Stimulated activated naive CD8-positive, alpha-beta T cell treated with anti-CD3 and anti-CD28 coated beads, Interleukin-15, Interleukin-2, amounts not matched to agents 100 U/mL and 50 U/mL, for 24 hours (primary cell): ENCODE data around the gene CCDC169.
"Not testable (repeated sequence)": the region's sequence is repeated elsewhere in the genome, so short reads cannot be mapped to it uniquely, and the experiment has no call there.

ENCODE experiments used
- ATAC-seq: fragments of 150-1000 bp; cut with Tn5 transposase; one replicate; pipeline ENCODE4 v1.10.0; 2021
- DNase-seq: peaks from one replicate; pipeline ENCODE4 v3.0.0; 2021

CCDC169 gene

GRCh38 chr13:36297366-36298338 lies at the start of gene CCDC169:
TSS of gene CCDC169 (minus strand) at chr13:36297814. CDS start at chr13:36297719, 95 bp downstream.
- DNase-seq: peak; percentile 71
- peak; percentile 80 for ATAC-seq

DNA sequence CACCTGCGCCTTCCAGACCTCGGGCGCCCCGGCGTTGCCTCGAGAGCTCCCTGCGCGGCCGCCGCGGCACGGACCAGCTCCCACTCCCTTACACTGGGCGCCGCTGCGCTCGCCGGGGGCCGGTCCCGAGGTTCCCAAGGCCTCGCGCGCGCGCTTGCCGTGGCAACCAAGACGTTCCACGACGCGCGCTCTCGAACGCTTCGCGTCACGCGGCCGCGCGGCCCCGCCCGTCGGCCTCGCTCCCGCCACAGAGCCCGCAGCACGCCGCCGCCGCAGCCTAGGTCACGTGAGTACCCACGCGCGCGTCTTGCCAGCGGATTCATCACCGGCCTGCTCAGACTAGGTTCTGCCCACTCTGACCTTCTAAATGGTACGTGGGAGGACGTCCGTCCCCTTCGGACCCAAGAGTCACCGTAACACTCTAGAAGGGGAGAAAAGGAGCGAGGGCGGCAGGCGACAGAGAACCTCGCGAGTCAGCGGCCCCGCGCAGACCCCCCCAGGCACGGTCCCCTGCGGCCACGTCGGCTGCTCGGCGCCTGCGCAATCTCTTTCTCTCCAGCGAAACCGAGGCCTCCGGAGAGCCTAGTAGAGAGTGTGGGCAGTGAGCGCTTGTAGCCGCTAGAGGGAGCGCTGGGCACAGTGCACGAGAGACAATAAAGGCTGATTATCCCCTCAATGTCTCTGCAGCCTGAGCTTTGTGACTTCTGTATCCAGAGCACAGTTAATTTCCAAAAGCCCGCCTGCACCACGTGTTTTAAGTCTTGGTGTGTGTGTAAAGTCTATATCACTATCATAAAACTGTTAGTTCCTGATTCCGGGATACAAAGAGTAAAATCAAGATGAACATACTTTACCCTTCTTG lies 48.8 kb upstream of the CCDC169 start, which contains the start of gene SPART:
TSS of gene SPART (minus strand) at position 173 of the 862 bp plus-strand sequence. CDS start 10,564 bp downstream, outside the sequence.
- ATAC-seq (peak; percentile 95), DNase-seq (peak; percentile 88)

- ATAC-seq (no peak), DNase-seq (peak; percentile 46)
Measured at GRCh38 chr13:36345438-36346221, 48.0 kb upstream of the CCDC169 start.

DNA sequence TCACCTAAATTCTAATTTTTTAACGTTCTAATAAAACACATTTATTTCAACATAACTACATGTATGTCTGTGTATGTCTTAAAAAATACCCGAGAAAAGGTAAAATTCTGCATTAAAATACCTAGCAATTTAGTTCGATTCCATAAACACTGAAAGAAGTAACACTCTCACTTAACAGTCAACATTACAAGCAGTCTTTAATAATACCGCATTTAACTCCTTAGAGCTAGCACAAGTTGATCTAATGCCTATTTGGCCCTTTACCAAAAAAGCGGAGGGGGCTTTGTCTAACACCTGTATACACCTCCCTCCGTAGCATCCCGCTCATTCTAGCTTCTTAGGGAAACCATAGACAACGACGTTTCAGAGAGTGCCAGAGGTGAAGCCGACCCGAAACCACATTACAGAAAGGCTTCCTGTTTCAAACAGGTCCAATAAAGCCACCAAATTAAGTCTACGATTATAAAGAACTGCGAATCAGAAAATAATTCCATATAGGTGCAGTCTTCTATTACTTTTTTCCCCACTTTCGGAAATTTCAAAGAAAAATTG lies 47.3 kb upstream of the CCDC169 start:
- DNase-seq (peak; percentile 12), ATAC-seq (no peak)

DNA sequence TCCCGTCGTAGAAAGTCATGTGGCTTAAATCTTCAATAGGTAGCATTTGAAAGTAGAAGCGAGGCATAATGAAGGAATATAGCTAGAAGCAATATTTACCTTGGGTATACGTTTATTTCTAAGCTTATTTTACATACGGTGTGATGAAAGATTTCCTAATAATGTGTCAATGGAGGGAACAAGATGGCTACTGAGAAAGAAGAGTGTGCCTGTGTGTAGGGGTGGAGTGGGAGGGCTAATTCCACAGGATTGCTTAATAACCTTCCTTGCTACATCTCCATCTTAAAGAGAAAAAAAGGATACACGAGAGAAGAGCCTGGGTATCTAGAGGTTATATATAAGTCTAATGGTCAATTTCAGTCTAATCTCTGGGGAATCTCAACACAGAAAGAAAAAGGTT lies 46.6 kb upstream of the CCDC169 start:
- ATAC-seq: no peak
- no peak for DNase-seq

DNA sequence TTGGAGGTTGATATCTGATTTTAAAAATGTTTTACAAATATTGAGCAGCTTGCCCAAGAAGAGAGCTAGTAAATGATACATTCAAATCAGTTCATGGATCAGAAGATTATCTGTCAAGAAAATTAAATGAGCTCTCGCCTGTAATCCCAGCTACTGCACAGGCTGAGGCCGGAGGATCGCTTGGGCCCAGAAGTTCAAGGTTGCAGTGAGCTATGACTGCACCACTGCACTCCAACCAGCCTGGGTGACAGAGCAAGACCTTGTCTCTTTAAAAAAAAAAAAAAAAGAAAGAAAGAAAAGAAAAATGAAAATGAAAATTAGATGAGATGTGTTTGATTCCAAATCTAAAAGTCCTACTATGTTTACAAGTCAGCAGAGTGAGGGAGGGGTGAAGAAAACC lies 46.2 kb upstream of the CCDC169 start:
- no peak for ATAC-seq

GRCh38 chr13:36342715-36343114 lies 45.1 kb upstream of the CCDC169 start:
- no peak for ATAC-seq
- no peak for DNase-seq

More for the DNA sequence above, 46.2 kb upstream of the CCDC169 start:
- DNase-seq: no peak

- no peak for DNase-seq
- no peak for ATAC-seq
Measured at GRCh38 chr13:36341718-36342117, 44.1 kb upstream of the CCDC169 start.

DNA sequence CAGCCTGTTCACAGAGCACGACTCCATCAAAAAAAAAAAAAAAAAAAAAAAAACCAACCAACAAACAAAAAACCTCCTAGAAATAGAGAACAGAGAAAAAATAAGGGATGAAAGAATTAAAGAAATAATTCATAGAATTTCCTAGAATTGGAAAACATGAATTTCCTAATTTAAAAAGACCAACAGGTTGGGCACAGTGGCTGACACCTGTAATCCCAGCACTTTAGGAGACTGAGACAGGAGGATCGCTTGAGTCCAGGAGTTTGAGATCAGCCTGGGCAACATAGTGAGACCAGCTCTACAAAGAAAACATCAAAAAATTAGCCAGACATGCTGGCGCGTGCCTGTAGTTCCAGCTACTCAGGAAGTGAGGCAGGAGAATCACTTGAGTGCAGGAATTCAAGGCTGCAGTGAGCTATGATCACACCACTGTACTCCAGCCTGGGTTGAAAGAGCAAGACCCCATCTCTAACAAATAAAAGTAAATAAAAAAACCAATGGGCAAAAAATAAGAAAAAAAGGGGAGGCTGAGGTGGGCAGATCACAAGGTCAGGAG lies 42.1 kb upstream of the CCDC169 start:
- no peak for ATAC-seq
- no peak for DNase-seq

- ATAC-seq (no peak), DNase-seq (no peak)
Measured at GRCh38 chr13:36337938-36338641, 40.5 kb upstream of the CCDC169 start.

- no peak for ATAC-seq
- no peak for DNase-seq
Measured at GRCh38 chr13:36332986-36333385, 35.4 kb upstream of the CCDC169 start.

DNA sequence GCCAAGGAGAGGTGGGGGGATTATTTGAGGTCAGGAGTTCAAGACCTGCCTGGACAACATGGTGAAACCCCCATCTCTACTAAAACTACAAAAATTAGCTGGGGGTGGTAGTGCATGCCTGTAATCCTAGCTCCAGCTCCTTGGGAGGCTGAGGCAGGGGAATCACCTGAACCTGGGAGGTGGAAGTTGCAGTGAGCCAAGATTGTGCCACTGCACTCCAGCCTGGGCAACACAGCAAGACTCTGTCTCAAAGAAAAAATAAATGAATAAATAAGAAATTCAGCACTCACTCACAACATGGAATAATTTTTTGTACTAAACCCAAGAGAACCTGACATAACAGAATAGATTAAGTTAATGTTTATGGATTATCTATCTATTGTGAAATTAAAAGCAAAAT lies 34.6 kb upstream of the CCDC169 start:
- not testable (repeated sequence) for ATAC-seq

GRCh38 chr13:36331280-36331679 lies 33.7 kb upstream of the CCDC169 start:
- DNase-seq (no peak), ATAC-seq (no peak)

More for the DNA sequence above, 34.6 kb upstream of the CCDC169 start:
- DNase-seq: not testable (repeated sequence)

- DNase-seq (no peak), ATAC-seq (no peak)
Measured at GRCh38 chr13:36329361-36329760, 31.7 kb upstream of the CCDC169 start.

DNA sequence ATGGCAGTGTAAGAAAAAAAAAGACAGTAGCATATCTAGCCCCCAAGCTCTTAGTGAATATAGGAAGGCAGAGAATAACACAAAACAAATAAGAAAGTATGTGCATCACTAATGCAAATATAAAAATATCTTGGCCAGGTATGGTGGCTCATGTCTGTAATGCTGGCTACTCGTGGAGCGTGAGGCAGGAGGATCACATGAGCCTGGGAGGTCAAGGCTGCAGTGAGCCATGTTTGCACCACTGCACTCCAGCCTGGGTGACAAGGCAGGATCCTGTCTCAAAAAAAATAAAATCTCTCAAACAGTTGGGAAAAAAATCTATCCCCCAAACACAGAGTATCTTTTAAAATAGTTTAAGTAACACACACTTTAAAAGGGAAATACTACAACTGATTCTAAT lies 31.2 kb upstream of the CCDC169 start:
- DNase-seq: no peak
- no peak for ATAC-seq

DNA sequence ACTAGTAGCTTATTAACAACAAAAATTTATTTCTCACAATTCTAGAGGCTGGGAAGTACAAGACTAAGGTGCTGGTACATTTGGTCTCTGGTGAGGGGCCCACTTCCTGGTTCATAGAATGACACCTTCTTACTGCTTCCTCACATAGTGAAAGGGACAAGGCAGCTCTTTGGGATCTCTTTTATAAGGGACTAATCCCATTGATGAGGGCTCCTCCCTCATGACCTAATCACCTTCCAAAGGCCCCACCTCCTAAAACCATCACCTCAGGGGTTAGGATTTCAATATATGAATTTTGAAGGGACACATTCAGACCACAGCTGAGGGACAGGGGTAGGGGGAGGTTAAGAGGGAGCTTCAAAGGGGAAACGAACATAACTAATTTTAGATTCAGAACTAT lies 28.3 kb upstream of the CCDC169 start:
- ATAC-seq: no peak
- DNase-seq: no peak

DNA sequence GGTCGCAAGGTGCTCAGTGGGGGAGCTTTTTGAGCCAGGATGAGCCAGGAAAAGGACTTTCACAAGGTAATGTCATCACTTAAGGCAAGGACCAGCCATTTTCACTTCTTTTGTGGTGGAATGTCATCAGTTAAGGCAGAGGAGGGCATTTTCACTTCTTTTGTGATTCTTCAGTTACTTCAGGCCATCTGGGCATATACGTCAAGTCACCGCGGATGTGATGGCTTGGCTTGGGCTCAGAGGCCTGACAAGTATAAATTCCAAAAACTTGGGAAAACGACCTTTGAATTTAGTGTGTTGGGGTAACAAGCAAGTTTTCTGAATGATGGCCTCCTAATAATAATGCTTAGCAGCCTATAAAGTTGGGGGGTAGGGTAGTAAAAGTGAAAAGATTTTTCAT lies 27.3 kb upstream of the CCDC169 start:
- not testable (repeated sequence) for ATAC-seq, DNase-seq

- ATAC-seq: no peak
Measured at GRCh38 chr13:36323951-36324566, 26.4 kb upstream of the CCDC169 start.

DNA sequence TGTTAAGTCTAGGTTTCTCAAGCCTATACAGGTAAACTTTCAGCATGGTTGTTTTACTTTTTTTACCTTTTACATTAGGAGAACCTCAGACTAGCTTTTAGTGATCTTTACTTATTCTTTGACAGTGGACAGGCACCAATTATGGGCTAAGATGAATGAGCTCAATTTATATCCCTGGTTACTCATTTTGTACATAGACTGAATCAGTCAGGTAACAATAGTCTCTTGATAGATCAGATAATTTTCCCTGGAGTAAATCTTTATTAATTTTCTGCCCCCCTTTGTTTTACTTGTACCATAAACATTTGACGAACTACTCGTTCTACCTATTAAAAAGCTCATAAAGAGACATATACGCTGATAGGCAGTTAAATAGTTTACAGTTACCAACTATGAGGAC lies 25.8 kb upstream of the CCDC169 start:
- DNase-seq: no peak
- no peak for ATAC-seq

More at GRCh38 chr13:36323951-36324566, 26.4 kb upstream of the CCDC169 start:
- DNase-seq: no peak

DNA sequence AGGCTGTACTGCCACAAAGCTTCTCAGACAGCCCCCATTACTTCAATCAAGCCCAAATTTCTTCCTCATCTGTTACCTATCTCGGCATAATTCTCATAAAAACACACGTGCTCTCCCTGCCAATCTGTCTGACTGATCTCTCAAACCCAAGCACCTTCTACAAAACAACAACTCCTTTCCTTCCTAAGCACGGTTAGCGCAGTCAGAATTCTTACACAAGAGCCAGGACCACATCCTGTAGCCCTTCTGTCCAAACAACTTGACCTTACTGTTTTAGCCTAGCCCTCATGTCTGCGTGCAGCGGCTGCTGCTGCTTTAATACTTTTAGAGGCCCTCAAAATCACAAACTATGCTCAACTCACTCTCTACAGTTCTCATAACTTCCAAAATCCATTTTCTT lies 22.2 kb upstream of the CCDC169 start:
- not testable (repeated sequence) for ATAC-seq

More for the DNA sequence above, 22.2 kb upstream of the CCDC169 start:
- DNase-seq: not testable (repeated sequence)
